ENCODE data around the gene TAB2.

DNA sequence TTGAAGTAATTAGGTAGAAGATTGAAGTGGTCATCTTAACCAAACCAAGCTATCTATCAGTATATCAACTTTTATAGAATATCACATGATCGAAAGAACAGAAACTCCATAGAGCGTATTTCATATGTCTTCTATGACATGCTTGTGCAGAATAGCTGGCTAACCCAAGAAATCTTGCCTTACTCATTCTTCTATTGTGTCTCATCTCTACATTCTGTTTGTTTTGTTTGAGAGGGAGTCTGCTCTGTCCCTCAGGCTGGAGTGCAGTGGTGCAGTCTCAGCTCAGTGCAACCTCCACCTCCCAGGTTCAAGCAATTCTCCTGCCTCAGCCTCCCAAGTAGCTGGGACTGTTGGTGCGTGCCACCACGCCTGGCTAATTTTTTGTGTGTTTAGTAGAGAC lies 10.6 kb downstream of the TAB2 start:
- TF ChIP-seq, protein P1, sequence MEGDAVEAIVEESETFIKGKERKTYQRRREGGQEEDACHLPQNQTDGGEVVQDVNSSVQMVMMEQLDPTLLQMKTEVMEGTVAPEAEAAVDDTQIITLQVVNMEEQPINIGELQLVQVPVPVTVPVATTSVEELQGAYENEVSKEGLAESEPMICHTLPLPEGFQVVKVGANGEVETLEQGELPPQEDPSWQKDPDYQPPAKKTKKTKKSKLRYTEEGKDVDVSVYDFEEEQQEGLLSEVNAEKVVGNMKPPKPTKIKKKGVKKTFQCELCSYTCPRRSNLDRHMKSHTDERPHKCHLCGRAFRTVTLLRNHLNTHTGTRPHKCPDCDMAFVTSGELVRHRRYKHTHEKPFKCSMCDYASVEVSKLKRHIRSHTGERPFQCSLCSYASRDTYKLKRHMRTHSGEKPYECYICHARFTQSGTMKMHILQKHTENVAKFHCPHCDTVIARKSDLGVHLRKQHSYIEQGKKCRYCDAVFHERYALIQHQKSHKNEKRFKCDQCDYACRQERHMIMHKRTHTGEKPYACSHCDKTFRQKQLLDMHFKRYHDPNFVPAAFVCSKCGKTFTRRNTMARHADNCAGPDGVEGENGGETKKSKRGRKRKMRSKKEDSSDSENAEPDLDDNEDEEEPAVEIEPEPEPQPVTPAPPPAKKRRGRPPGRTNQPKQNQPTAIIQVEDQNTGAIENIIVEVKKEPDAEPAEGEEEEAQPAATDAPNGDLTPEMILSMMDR (IDR thresholded peaks at IDR 0.05), result no peak
- no peak for TF ChIP-seq NR1H2 (CRISPR knock-in tag; IDR thresholded peaks at IDR 0.05)
- no peak for TF ChIP-seq E2F1 (CRISPR knock-in tag; IDR thresholded peaks at IDR 0.05)
- no peak for TF ChIP-seq E2F4 (CRISPR knock-in tag; IDR thresholded peaks at IDR 0.05; ENCODE audit: borderline replicate concordance, low read depth)
- no peak for TF ChIP-seq SP1 (CRISPR knock-in tag; conservative IDR thresholded peaks at IDR 0.05)
- no peak for TF ChIP-seq ZMAT4 (CRISPR knock-in tag; IDR thresholded peaks at IDR 0.05)
- no peak for TF ChIP-seq TCF7 (CRISPR knock-in tag; IDR thresholded peaks at IDR 0.05; ENCODE audit: low read depth)
- TF ChIP-seq CBFB (CRISPR knock-in tag; IDR thresholded peaks at IDR 0.05; ENCODE audit: low read depth), result no peak
- TF ChIP-seq, protein P2, sequence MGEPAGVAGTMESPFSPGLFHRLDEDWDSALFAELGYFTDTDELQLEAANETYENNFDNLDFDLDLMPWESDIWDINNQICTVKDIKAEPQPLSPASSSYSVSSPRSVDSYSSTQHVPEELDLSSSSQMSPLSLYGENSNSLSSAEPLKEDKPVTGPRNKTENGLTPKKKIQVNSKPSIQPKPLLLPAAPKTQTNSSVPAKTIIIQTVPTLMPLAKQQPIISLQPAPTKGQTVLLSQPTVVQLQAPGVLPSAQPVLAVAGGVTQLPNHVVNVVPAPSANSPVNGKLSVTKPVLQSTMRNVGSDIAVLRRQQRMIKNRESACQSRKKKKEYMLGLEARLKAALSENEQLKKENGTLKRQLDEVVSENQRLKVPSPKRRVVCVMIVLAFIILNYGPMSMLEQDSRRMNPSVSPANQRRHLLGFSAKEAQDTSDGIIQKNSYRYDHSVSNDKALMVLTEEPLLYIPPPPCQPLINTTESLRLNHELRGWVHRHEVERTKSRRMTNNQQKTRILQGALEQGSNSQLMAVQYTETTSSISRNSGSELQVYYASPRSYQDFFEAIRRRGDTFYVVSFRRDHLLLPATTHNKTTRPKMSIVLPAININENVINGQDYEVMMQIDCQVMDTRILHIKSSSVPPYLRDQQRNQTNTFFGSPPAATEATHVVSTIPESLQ (CRISPR knock-in tag; IDR thresholded peaks at IDR 0.05), result no peak
- TF ChIP-seq ZNF281 (CRISPR knock-in tag; IDR thresholded peaks at IDR 0.05), result no peak
- no peak for TF ChIP-seq CREB1 (CRISPR knock-in tag; IDR thresholded peaks at IDR 0.05)
- TF ChIP-seq ZNF532 (CRISPR knock-in tag; IDR thresholded peaks at IDR 0.05; ENCODE audit: borderline replicate concordance), result no peak

Measured in WTC11 (cell line).